ENCODE data around the gene INPP4B. TPM values are rescaled to one million over a fixed set of nuclear protein-coding genes. Genes with fewer than 3 reads are reported as not detected.

The INPP4B gene
- total RNA-seq, 1 donor from 2014 or later = 12.0 TPM

DNA sequence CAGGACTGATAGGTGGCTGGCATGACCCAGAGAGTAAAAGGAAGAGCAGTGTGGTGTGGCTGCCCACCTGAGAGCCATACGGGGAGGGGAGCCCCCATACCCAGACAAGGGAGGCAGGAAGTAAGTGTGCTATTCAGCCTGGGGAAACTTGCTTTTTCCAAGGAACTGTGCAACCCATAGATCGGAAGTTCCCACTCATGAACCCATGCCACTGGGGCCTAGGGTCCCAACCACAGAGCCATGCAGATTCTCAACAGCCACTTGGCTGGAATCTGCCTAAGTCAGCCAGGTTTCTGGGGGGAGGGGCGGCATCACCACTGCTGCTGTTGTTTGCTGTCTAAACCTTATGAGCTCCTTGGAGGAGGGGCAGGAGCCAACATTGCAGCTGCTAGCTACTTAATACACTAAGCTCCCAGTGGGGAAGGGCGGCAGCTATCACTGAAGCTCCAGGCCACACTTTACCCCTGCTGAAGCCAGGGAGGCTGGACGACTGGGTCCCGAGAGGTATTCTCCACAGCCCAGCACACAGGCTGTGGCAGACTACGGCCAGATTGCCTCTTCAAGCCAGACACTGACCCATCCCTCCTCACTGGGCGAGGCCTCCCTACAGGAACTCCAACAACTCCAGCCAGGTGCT lies 410.4 kb downstream of the INPP4B start:
- no peak overlapping the region for H3K4me3 ChIP-seq (ENCODE audit: low read depth, low read length)
- DNase-seq (ENCODE audit: low read depth) = no peak
- TF ChIP-seq, protein P1, sequence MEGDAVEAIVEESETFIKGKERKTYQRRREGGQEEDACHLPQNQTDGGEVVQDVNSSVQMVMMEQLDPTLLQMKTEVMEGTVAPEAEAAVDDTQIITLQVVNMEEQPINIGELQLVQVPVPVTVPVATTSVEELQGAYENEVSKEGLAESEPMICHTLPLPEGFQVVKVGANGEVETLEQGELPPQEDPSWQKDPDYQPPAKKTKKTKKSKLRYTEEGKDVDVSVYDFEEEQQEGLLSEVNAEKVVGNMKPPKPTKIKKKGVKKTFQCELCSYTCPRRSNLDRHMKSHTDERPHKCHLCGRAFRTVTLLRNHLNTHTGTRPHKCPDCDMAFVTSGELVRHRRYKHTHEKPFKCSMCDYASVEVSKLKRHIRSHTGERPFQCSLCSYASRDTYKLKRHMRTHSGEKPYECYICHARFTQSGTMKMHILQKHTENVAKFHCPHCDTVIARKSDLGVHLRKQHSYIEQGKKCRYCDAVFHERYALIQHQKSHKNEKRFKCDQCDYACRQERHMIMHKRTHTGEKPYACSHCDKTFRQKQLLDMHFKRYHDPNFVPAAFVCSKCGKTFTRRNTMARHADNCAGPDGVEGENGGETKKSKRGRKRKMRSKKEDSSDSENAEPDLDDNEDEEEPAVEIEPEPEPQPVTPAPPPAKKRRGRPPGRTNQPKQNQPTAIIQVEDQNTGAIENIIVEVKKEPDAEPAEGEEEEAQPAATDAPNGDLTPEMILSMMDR (conservative IDR thresholded peaks at IDR 0.05; ENCODE audit: low read depth, low read length) = no peak

DNA sequence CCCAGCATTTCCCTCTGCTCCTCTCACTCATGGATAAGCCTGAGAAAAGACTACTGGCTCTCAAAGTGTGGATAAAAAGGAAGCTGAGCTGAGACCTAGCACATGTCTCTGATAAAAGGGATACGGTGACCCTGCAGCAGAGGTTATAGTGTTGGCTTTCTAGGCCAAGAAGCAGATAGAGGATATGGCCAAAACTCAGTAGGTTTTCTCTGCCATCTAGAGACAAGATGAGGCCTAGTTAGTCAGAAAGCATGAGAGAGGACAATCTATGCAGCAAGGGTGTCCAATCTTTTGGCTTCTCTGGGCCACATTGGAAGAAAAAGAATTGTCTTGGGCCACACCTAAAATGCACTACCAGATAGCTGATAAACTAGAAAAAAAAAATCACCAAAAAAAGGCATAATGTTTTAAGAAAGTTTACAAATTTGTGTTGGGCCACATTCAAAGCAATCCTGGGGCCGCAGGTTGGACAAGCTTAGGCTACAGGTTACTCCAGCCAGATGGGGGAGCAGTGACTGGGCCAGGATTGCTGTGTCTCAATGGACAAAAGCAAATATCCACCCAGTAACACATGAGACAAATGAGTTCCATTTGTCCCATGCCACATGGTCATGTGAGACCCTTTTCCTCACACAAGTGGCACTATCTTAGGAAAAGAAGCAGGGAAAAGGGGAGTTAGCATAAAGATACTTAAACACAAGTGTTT lies 411.4 kb downstream of the INPP4B start:
- no peak for DNase-seq (ENCODE audit: low read depth)
- TF ChIP-seq, protein P1 (conservative IDR thresholded peaks at IDR 0.05; ENCODE audit: low read depth, low read length) = no peak
- no peak overlapping the region for H3K4me3 ChIP-seq (ENCODE audit: low read depth, low read length)

DNA sequence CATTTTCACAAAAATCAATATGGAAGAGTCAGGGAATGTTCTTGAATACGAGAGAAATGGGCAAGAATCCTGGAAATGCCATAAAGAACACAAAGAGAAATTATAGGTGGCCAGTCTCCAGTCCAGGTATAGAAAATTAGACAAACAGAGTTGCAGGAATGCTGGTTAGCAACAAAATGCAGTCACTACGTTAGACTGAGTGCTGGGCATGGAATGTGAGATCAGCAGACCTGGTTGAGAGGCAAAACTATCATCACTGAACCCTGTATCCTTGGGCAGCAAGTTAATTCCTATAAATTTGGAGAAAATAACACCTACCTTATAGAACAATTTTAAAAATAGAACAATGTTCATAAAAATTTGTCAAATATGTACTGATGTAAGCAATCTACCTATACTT lies 417.4 kb downstream of the INPP4B start:
- no peak overlapping the region for H3K4me3 ChIP-seq (ENCODE audit: low read depth, low read length)
- no peak for DNase-seq (ENCODE audit: low read depth)
- TF ChIP-seq, protein P1 (conservative IDR thresholded peaks at IDR 0.05; ENCODE audit: low read depth, low read length) = no peak

DNA sequence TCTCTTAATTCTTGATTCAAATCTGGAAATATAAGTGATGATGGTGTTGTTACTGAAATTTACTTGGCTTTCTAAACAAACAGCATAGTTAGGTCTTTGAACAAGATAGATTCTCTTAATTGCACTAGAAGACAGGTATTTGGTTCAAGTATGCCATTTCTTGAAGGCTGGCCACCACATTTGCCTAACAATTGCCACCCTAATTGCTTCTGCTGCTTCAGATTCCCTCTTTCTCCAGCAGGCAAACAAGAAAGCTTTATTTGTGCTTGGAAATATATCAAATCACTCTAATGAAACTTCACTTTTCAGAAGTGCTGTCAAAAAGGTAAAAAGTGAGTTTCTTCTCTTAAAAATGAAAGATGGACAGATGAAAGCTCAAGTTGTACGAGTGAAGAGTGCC lies 418.6 kb downstream of the INPP4B start:
- no peak overlapping the region for H3K4me3 ChIP-seq (ENCODE audit: low read depth, low read length)
- TF ChIP-seq, protein P1 (conservative IDR thresholded peaks at IDR 0.05; ENCODE audit: low read depth, low read length) = no peak
- no peak for DNase-seq (ENCODE audit: low read depth)

DNA sequence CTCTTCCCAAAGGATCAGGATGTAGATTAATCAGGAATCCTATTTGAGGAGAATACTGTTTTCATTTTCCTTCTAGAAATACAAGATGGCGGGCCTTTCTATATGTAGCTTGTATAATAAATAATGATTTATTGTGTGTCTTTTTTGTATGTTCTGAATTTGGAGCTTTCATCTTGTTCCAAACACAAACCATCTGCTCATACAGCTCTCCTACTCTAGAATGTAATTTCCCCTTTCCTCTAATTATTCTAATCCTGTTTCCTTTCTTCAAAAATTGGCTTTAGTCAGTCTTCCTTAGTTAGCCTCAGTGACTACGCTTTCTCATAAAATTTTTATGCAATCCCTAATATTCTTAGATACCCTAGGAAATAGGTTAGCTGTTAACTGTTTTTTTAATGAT lies 422.2 kb downstream of the INPP4B start:
- DNase-seq (ENCODE audit: low read depth) = no peak

DNA sequence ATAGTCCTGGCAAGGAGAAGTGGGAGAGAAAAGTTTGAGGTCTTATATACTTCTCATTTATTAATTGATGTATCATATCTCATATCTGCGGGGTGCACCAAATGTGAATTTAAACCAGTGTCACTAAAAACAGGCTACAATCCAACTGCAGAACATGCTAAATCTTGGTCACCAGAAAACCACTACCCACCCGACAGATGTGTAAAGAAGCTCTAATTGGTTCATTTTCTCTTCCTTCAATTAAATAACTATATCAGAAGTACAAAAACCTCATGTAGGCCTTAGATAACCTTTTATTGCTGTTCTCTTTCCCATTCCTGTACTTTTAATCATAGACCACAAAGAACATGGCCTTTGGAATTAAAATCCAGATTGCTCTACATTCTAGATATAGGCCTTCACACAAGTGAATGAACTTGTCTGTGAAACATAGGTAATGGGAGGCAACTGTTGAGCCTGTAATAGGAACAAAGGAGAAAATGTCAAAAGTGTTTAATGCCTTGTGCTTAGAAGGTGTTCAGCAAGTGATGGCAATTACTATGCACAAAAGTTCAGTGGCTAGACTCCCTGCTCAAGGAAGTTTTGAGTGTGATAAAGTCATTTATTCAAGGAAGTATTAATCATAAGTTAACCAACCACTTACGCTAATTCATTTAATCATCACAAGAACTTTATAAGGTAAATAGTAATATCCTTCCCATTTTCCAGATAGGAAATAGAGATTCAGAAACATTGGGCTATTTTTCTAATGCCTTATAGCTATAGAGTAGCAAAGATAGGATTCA lies 425.6 kb downstream of the INPP4B start:
- DNase-seq (ENCODE audit: low read depth) = no peak
- TF ChIP-seq, protein P1 (conservative IDR thresholded peaks at IDR 0.05; ENCODE audit: low read depth, low read length) = no peak
- H3K4me3 ChIP-seq (ENCODE audit: low read depth, low read length) = no peak overlapping the region

More for the DNA sequence above, 422.2 kb downstream of the INPP4B start:
- no peak overlapping the region for H3K4me3 ChIP-seq (ENCODE audit: low read depth, low read length)
- TF ChIP-seq, protein P1 (conservative IDR thresholded peaks at IDR 0.05; ENCODE audit: low read depth, low read length) = no peak

Data from epithelial cell of proximal tubule (primary cell).